ENCODE data around the gene COMT.

The COMT gene

DNA sequence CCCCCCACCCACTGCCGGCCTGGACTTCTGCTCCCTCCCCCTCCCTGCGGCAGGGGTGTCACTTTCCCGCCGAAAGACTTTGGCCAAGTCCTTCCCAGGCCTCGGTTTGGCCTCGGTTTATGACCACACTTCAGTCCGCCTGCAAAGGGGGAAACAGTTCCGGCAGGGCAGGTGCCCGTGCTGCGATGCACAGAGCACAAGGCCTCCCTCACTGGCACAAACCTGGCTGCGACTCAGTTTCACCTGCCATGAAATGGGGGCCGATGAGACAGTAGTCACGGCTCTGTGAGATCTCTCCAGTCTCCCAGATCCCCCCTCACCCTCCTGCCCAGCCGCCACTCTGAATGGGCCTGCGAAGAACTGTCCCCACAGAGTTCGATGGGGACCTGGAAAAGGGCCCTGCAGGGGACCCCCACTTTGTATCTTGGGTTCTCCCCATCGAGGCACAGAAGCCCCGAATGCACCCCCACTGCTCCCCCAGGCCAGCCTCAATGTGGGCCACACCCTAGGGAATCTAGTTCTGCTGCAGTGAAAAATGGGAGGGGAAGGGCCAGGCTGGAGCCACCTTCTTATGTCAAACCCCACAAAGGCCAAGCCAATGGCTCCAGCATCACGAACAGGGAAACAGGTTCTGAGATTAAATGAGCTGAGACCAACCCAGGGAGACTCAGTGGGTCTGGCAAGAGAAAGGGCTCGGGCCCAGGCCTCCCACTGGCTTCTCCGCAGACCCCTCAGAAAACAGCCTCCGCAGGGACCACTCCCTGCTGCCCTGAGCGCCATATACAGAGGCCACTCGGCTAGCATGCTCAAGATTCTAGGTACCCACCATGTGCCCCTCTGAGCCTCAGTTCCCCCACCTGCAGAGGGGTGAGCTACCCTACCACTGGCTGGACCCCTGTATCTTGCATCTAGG, 46.1 kb downstream of the COMT start:
- H3K4me3 ChIP-seq (ENCODE audit: low read length) = no peak overlapping the region
- no peak for TF ChIP-seq ZNF274 (IDR thresholded peaks at IDR 0.05; ENCODE audit: low read depth, low read length)

- TF ChIP-seq ZNF274 (IDR thresholded peaks at IDR 0.05; ENCODE audit: low read depth, low read length) = no peak
Observed at GRCh38 chr22:19988331-19988808, 46.8 kb downstream of the COMT start.

GRCh38 chr22:19988965-19989724, 47.6 kb downstream of the COMT start:
- no peak overlapping the region for H3K4me3 ChIP-seq (ENCODE audit: low read length)
- no peak for TF ChIP-seq ZNF274 (IDR thresholded peaks at IDR 0.05; ENCODE audit: low read depth, low read length)

More at GRCh38 chr22:19988331-19988808, 46.8 kb downstream of the COMT start:
- H3K4me3 ChIP-seq (ENCODE audit: low read length) = no peak overlapping the region

DNA sequence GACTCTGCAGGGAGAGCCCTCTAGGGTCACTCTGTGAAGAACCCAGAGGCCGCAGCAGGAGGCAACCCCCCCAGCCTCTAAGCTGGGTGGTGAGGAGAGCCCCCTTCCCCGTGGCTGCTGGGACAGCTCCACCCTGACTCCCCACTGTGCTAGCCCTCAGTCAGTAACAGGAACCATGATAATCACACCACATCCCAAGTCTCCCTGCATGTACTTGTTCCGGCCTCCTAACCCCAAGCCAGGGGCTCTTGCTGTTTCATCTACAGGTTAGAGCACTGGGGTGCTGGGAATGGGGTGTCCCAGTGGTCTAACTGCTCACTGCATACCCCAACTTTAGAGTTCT, 48.1 kb downstream of the COMT start:
- no peak for TF ChIP-seq ZNF274 (IDR thresholded peaks at IDR 0.05; ENCODE audit: low read depth, low read length)

GRCh38 chr22:19990188-19990587, 48.6 kb downstream of the COMT start:
- H3K4me3 ChIP-seq (ENCODE audit: low read length) = no peak overlapping the region
- no peak for TF ChIP-seq ZNF274 (IDR thresholded peaks at IDR 0.05; ENCODE audit: low read depth, low read length)

More for the DNA sequence above, 48.1 kb downstream of the COMT start:
- no peak overlapping the region for H3K4me3 ChIP-seq (ENCODE audit: low read length)

GRCh38 chr22:19990609-19991394, 49.2 kb downstream of the COMT start:
- no peak for TF ChIP-seq ZNF274 (IDR thresholded peaks at IDR 0.05; ENCODE audit: low read depth, low read length)
- H3K4me3 ChIP-seq (ENCODE audit: low read length) = no peak overlapping the region

- TF ChIP-seq ZNF274 (IDR thresholded peaks at IDR 0.05; ENCODE audit: low read depth, low read length) = no peak
- H3K4me3 ChIP-seq (ENCODE audit: low read length) = no peak overlapping the region
Observed at GRCh38 chr22:19991395-19991644, 49.7 kb downstream of the COMT start.

- H3K4me3 ChIP-seq (ENCODE audit: low read length) = no peak overlapping the region
- TF ChIP-seq ZNF274 (IDR thresholded peaks at IDR 0.05; ENCODE audit: low read depth, low read length) = no peak
Observed at GRCh38 chr22:19991645-19992451, 50.3 kb downstream of the COMT start.

GRCh38 chr22:19992481-19992911, 50.9 kb downstream of the COMT start:
- no peak for TF ChIP-seq ZNF274 (IDR thresholded peaks at IDR 0.05; ENCODE audit: low read depth, low read length)
- H3K4me3 ChIP-seq (ENCODE audit: low read length) = no peak overlapping the region

- TF ChIP-seq ZNF274 (IDR thresholded peaks at IDR 0.05; ENCODE audit: low read depth, low read length) = no peak
- no peak overlapping the region for H3K4me3 ChIP-seq (ENCODE audit: low read length)
Observed at GRCh38 chr22:19992921-19993355, 51.4 kb downstream of the COMT start.

GRCh38 chr22:19993926-19994325, 52.4 kb downstream of the COMT start:
- H3K4me3 ChIP-seq (ENCODE audit: low read length) = no peak overlapping the region
- TF ChIP-seq ZNF274 (IDR thresholded peaks at IDR 0.05; ENCODE audit: low read depth, low read length) = no peak

DNA sequence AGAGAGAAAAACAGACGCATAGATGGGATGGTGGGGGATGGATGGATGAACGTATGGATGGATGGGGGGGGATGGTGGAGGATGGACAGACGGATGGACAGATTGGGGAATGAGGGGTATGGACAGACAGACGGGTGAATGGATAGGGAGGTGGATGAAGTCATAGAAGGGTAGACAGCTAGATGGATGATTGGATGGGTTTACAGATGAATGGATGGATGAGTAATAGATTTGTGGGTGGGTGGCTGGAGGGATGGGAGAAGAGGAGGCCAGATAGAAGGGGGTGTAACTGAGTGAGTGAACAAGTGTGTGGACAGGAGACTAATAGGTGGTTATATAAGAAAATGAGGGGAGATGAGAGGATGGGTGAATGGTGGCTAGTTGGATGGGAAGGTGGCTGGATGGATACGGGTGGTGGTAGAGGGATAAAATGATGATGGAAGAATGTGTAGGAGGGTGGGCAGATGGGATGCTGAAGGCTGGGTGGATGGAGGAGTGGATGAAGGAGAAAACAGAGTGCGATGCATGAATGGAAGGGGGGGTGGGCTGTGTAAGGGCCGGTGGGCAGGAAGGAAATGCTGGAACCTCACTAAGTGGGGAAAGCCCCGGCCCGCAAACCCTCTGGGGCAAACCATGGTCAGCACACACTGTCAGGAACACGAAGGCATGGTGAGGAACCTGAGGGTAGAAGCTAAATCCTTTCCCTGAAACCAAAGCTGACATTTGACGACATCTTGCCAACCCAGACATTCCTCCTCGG, 53.5 kb downstream of the COMT start:
- TF ChIP-seq ZNF274 (IDR thresholded peaks at IDR 0.05; ENCODE audit: low read depth, low read length) = no peak
- H3K4me3 ChIP-seq (ENCODE audit: low read length) = no peak overlapping the region
